ENCODE data around the gene KLK10.

Gene KLK10

DNA sequence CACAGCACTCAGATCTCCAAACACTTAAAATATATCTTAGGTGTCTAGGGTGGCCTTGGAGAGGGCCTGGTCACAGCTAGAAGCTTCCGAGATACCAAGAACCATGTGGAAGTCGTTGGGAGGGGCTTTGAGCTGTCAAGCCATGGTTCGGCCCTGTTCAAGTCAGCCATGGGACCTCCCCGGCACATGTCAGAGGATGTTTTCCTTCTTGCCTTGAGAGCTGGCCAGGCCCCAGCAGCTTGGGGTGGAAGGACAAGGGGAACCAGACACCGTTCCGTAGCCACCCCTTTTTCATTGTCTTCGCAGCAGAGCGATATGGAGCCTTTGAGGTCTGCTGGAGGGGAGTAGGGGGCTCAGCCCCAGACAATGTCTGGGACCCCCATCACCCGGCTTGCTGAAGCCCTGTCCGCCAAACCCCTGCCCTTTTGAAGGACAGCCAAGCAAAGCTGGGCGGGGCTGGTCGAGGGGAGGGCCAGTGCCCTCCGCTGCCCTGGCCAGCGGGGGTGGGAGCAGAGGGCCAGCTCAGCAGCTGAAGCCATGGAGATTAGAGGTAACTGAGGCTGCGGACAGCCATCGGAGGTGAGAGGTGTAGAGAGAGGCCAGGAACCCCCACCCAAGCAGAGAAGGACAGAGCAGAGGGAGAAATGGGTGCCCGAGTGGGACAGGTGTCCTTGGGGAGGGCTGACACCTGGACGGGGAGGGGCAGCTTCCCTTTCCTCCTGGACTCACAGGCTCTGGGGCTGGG is 6.5 kb upstream of the KLK10 start:
- DNase-seq = no peak

DNA sequence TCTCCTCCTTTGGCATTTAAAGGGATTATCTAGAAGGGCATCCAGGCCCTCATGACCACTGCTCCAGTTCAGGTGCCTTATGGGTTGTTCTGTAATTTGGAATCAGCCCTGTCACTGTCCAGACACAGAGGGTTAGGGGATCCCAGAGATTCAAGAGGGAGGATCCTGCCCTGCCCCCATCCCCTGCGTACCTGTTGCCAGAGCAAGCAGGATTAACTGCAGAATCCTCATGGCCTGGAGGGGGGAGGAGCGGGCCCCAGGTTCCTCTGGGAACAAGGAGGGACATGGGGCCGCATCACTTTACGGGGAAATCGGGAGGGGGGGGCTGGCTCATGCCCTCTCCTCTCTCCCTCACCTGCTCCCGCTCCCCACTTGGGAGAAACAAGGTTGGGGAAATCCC is 5.9 kb upstream of the KLK10 start:
- DNase-seq = no peak

DNA sequence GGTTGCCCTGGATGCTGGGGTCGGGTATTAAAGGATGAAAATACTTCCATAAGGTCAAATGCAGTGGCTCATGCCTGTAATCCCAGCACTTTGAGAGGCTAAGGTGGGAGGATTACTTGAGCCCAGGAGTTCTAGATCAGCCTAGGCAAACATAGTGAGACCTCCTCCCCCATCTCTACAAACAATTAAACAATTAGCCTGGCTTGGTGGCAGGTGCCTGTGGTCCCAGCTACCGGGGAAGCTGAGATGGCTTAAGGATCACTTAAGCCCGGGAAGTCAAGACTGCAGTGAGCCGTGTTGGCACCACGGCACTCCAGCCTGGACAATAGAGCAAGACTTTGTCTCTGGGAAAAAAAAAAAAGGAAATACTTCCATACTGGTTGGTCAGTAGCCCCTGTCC is 5.4 kb upstream of the KLK10 start:
- DNase-seq = no peak

DNA sequence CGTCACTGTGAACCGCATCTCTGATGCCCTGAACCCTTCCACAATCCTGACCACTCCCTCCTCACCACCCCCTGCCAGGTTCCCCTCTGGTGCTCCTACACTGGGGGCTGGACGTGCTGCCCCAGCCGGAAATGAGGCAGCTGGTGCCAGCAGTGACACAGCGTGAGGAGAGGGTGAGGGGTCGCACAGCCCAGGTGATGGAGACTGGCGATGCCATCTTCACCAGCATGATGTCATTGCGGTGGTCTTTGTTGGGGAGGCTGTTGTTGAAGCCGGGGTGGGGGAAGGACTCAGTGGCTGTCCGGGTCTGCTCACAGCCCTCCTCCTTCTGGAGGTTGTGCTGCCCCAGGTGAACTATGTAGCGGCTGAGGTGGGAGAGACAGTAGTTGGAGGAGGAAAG is 4.4 kb upstream of the KLK10 start:
- DNase-seq = no peak

DNA sequence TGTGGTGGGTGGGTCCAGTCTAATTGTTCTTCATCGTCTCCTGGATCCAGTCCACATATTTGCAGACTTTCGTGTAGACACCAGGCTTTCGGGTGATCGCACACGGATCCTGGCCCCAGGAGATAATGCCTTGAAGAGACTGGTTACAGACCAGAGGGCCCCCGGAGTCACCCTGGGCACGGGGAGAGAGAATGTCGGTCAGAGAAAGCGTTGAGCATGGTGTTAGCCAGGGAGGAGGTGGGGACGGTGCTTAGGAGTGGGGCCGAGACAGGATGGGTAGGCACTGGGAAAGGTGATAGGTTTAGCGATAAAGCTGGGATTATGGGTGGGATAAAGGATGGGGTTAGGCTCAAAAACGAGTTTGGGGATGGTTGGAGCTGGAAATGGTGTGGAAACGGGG is 3.0 kb upstream of the KLK10 start:
- DNase-seq = no peak

DNA sequence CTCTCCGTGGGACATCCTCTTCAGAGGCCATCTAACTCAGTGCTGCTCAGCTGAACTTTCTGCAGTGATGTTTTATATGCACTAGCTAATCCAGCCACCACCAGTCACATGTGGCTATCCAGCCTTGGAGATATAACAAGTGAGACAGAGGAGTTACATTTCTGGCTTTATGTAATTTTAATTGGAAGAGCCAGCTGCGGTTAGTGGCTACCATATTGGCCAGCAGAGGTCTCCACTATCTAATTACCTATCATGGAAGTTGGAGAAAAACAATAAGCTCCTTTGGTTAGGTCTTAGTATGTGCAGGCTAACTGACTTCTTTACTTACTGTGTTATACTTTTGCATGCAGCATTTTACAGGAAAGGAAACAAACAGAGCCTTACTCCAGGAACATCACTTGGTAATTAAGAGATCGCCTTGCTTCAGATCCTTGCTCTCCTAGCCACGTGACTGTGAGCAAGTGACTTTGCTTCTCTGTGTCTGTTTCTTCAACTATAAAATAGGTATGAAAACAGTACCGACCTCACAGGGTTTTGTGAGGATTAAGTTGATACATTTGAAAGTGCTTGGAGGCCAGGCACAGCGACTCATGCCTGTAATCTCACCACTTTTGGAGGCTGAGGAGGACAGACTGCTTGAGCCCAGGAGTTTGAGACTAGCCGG is 1.6 kb upstream of the KLK10 start:
- no peak for DNase-seq

DNA sequence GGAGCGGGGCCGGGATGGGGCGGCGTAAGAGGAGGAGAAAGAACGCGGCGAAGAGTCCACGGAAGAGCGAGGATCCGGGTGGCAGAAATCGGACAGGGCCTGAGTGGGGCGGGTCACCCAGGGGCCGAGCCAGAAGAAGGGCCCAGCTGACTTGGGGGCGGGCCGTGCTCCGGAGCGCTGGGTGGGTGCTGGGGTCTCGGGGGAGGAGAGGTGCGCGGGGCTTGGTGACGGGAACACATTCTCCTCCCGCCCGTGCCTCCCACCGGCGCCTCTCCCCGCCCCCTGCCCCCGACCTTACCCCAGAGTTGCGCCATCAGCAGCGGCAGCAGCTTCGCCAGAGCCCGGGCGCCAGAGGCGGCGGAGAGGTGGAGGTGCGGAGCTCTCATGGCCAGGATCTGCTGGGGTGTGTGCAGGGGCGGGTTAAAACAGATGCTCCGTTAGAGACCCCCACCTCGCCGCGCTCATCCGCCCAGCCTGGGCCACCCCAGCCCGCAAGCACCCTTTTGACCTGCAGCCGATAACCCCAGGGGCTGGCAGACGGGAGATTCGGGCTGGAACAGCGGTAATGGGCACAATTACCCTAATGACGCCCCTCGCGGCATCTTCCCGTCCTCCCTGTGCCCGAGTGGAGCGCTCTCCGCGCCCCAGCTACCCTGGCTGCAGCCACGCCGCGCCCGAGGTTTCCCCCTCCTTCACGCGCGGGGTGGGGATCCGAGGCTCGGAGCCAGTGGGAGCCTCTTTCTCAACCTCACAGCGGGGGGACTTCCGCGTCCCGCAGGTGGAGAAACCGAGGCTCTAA is 565 bp downstream of the KLK10 start:
- no peak for DNase-seq

DNA sequence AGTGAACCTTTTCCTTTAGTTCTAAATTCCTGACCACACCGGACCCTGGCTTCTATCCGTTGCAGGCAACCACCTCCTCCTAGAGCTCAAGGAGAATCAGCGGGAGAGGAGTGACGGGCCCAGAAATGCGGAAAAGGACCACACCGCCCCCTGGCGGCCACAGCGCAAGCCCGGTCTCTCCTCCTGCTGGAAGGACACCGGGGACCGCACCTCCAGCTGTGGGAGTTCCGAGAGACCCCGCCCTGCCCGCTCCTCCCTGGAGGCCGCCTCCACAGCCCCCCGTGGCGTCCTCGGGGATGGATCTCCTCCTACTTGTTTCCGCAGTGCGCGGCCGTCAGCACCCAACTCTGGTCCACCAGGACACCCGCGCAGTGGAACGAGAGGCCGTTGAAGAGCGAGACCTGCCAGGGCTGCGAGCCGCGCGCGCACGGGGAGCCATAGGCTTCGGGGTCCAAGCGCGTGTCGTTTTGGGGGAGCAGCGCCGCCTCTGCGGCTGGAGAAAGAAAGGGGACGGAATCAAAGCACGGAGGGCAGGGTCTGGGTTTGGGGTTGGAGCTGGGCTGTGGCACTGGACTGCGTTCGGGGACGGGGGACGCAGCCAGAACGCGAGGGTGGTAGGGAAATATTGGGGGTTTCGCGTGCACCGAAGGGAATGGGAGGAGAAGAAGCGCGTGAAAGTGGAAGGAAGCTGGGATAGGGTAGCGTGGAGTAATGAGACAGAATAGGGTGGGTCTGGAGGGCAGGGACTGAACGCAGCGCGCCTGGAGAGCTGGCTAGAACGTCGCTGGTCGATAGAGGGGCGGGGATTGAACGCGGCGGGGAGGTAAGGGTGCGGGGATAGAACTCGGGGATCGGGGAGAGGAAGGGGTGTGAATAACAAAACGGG is 2.5 kb downstream of the KLK10 start:
- peak; percentile 42 to 67 for DNase-seq

DNA sequence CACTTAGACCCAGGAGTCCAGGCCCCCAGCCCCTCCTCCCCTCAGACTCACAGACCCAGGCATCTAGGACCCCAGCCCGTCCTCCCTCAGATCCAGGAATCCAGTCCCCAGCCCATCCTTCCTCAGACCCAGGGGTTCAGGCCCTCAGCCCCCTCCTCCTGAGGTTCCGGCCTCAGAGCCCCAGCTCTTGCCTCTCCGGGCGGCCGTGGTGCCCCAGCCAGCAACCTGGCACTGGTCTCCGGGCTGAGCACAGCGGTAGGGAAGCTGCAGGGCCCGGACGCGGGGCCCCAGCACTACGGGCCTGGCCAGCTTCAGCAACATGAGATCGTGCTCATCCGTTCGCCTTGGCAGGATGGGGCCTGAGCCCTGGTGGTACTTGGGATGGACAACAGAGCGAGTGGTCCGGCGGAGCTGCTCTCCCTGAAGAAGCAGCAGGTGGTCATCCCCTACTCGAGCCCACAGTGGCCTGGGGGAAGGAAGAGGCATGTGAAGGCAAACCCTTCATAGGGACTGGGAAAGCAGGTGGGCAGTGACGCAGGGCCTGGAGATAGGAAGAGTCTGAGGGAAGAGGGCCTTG is 3.7 kb downstream of the KLK10 start:
- no peak for DNase-seq

DNA sequence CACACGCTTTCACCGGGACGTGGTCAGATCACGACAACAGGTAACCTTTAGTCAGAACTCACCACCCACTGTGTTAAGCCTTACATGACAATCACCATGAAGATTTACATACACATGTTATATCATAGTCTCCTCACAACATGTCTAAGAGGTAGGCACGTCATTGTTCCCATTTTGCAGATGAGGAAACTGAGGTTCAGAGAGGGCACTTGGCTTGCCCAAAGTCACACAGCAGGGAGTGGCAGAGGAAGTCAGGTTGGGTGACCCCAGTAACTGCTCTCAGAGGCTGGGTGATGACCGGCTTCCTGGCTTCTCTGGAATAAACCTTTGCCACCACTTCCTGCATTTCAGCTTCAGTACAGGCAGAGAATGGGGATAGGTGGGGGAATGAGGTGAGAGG is 5.3 kb downstream of the KLK10 start:
- DNase-seq = no peak

DNA sequence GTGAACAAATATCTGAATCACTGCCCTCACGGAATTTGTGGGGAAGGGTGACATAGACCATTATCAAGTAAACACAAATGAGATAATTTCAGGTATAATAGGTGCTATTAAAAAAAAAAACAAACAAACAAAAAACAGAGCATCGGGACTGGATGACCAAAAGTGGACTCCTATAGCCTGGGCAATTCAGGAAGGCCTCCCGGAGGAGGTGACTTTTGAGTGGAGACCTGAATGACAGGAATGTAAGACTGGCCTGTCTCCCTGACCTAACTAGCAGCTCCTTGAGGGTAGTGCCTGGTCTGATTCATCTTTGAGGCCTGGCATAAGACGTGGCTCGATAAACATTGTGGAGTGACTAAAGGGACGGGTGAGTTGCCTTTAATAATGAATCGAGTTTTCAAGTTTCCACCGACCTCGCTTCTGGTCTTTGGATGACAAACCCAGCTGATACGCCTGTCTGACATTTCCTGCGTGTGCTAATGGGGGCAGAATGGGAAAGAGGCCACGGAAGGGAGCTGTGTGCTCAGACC is 6.8 kb downstream of the KLK10 start:
- no peak for DNase-seq

DNA sequence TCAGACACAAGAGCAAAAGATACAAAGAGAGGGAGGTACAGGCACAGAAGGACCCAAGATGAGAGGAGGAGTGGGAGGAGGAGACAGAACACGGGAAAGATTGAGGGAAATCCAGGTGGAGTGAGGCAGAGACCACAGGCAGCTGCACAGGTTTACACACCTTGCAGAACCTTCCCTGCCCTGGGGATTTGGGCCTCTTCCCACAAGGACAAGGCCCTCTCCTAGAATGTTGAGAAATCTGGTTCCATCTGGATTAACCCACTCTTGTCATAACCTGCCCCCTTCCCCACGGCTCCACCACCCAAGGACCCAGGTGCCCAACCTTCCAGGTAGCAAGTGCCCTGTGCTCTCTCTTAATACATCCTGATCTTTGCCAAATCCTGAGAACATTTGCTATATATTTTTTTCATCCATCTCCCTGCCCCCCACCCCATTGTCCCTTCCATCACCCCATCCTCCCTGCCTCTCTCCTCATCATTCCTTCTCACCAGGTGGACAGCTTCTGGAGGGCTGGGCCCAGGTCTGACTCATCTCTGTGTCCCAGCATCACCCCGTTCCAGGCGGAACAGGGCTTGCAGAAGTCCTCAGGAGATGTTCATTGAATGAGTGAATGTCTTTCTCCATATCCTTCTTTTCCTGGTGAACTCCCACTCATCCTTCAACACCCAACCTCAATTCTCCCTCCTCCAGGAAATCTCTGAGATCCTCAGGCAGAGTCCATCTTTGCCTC is 9.3 kb downstream of the KLK10 start:
- DNase-seq = no peak

DNA sequence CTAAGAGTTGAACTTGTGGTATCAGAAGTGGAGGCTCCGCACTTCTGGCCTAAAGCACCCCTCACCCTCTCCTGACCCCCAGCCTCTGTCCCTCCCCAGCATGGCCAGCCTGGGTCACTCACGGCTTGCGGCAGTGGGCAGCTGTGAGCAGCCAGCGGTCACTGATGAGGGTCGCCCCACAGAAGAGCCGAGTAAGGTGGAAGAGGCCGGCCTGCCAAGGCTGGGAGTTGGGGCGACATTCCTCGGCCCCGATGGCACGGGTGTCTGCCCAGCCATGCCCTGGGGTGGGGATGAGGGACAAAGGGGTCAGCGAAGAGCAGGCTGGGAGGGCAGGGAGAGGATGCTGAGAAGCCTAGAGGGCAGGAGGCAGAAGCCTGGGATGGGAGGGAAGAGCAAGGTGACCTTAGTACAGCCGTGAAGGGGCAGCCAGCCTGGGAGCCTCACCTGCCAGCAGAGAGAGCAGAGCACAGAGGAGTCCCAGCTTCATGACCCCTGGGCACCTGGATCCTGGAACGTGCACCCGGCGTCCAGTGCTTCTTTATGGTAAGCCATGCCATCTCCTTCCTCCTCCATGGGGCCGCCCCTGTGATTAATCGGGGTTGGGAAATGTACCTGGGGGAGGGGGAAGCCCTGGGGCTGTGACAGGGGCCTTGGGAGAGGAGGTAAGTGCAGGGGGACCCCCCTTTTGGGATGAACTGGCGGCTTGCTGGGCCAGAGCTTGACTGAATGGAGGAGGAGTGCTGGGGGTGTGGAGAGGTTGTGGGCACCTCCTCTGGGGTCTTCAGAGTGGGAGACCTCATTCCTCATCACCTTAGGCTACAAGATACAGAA is 10.2 kb downstream of the KLK10 start:
- no peak for DNase-seq

DNA sequence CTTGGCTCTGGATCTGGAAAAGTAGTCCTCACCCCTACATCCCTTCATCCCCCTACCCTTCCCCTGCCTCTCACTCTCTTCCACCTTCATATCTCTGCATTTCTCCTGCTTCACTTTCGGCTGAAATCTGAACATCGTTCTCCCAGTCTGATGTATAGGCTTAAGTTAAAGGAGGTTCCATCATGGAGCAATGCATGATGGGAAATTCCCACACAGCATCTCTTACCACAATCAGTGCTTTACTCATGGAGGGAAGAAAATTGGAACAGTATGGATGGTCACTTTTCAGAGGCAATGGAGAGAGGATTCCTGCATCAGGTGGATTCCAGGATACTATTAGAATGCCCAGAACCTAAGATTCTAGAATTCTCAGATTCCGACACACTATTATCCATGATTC is 12.0 kb downstream of the KLK10 start:
- no peak for DNase-seq

DNA sequence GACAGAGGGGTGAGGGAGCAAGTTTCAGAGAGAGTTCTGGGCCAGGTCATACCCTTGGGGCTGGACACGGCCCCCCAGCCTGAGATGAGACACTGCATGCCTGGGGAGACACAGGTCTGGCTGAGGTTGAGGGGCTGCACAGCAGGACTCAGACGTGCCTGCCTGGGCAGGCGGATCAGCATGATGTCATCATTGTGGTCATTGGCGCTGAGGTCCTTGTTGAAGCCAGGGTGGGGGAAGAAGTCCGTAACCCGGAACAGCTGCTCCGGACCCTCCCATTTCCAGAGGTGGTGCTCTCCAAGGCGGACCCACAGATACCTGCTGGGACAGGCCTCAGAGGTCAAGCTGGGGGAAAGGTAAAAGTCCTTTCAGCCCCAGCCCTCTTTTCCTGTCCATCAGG is 13.1 kb downstream of the KLK10 start:
- DNase-seq = no peak

DNA sequence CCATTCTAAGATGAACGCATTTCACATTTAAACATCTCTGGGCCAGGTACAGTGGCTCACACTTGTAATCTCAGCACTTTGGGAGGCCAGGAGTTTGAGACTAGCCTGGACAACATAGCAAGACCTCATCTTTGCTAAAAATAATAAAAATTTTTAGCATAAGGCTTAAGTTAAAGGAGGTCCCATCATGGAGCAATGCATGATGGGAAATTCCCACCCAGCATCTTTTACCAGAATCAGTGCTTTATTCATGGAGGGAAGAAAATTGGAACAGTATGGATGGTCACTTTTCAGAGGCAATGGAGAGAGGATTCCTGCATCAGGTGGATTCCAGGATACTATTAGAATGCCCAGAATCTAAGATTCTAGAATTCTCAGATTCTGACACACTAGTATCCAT is 14.3 kb downstream of the KLK10 start:
- no peak for DNase-seq

DNA sequence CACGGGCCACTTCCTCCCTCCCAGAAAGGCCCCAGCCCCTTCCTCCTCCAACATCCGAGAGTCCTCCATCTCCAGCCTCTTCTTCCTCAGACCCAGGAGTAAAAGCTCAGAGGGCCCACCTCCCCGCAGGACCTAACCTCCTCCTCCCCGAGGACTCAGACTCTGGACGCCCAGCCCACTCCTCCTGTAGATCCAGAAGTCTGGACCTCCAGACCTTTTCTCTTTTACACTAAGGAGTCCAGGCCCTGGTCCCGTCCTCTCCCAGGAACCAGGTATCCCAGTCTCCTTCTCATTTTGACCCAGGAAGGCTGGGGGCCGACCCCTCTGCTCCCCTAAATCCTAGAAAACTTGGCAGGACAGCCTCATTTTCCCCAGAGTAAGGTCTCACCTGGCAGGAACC is 16.2 kb downstream of the KLK10 start:
- DNase-seq = no peak

DNA sequence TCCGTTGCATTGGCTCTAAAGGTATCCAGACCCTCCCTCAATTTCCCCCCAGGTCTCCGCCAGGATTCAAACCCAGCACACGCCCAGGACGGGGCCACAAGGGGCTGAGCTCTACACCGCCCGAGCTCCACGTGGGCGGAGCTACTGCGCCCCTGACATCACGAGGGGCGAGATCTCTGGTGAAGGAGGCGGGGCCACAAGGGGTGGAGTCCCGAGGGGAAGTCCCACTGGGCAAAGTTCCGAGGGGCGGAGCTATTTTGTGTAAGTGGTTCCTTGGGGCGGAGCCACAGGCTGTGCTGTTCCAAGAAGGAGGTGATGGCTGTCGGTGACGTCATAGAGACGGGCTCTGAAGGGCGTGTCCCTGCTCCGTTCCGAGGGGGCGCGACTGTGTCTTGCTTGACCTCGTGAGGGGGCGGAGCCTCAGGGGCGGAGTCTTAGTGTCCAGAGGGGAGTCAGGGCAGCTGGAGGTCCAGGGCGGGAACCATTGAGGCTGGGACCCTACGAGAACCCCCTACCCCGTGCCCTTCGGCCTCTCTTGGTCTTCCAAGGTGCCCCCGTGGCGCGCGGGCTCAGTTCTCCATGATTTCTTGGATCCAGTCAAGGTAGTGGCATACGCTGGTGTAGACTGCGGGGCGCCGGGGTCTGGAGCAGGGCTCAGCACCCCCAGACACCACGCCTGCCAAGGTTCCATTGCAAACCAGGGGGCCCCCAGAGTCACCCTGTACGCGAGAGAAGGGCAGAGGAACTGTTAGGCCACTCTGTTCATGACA is 16.8 kb downstream of the KLK10 start:
- DNase-seq = no peak

DNA sequence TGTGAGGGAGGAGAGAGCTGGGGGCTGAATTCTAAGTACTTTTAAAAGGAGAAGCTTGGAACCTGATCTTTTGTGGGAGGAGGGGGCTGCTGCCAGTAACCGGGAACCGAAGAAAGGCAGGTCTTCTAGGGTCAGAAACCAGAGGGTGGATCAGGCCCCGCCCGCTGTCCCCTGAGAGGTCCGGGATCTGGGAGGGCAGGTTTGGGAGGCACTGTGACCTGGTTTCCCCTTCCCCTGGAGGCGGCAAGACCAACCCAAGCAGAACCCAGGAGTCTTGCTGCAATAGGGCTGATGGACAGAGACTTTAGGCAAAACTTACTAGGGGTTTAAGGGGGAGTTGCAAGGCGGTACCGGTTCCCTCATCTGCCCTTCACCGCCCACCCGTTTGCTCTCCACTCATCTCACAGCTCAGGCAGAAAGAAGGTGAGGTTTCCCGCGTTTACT is 17.4 kb downstream of the KLK10 start:
- no peak for DNase-seq

DNA sequence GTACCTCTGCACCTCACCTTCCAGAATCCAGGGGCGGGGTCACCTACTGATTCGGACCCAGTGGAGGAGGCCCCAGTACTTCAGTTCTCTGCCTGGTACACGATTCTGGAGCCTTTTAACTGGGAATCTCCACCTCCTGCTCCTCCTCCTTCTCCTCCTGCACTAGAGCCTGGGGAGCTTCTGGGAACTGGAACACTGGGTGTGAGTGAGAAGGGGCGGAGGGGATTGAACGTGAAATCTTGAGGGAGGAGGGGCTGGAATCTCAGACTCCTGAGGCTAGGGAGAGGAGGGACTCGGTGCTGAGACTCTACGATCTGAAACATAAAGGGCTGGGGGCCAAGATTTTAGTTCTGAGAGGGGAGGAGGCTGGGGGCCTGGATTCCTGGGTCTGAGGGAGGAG is 18.0 kb downstream of the KLK10 start, which contains the start of gene KLK8:
Gene KLK8 (minus strand): TSS at position 90 of the 400 bp plus-strand sequence. CDS start 437 bp downstream, outside the sequence.
- no peak for DNase-seq

Measured in stimulated activated CD4-positive, alpha-beta T cell treated with anti-CD3 and anti-CD28 coated beads, Interleukin-4, amount 100 ng/mL, for 4 hours (primary cell).